Parathyroid adenoma (tissue), 2 donors: ENCODE measurements around the gene TMEM141.
"Not testable (repeated sequence)": the region's sequence is repeated elsewhere in the genome, so short reads cannot be mapped to it uniquely, and the experiment has no call there.

Experiments
- H2AFZ ChIP-seq: fragments of 300-600 bp; sonication (generic); one replicate; pipeline ENCODE4 v1.7.0; 2017; ENCODE audit warnings: antibody characterized with exemption, mild to moderate bottlenecking
- H3K27ac ChIP-seq: fragments of 300-600 bp; sonication (generic); one replicate; pipeline ENCODE4 v1.7.0; 2017
- H3K27me3 ChIP-seq: fragments of 300-600 bp; sonication (generic); one replicate; pipeline ENCODE4 v1.7.0; 2017; ENCODE audit warnings: low read length; ENCODE audit not compliant: control insufficient read depth, insufficient read depth
- H3K36me3 ChIP-seq: fragments of 300-600 bp; sonication (generic); one replicate; pipeline ENCODE4 v1.7.0; 2017; ENCODE audit warnings: low read length; ENCODE audit not compliant: control insufficient read depth, insufficient read depth
- H3K4me1 ChIP-seq: fragments of 300-600 bp; sonication (generic); one replicate; pipeline ENCODE4 v1.7.0; 2017; ENCODE audit warnings: control low read depth
- H3K4me2 ChIP-seq: fragments of 300-600 bp; sonication (generic); one replicate; pipeline ENCODE4 v1.7.0; 2017; ENCODE audit warnings: low read length
- H3K4me3 ChIP-seq: fragments of 300-600 bp; sonication (generic); one replicate; pipeline ENCODE4 v1.7.0; 2017; ENCODE audit warnings: low read depth, low read length
- H3K79me2 ChIP-seq: fragments of 300-600 bp; sonication (generic); one replicate; pipeline ENCODE4 v1.7.0; 2017; ENCODE audit warnings: control low read depth
- H3K9ac ChIP-seq: fragments of 300-600 bp; sonication (generic); one replicate; pipeline ENCODE4 v1.7.0; 2017; ENCODE audit warnings: mild to moderate bottlenecking
- H3K9me3 ChIP-seq: fragments of 300-600 bp; sonication (generic); one replicate; pipeline ENCODE4 v1.7.0; 2017; ENCODE audit warnings: low read length; ENCODE audit not compliant: control insufficient read depth
- CTCF ChIP-seq: fragments of 300-600 bp; sonication (generic); IDR thresholded peaks from one replicate; pipeline ENCODE4 v1.7.0; 2017; ENCODE audit warnings: antibody characterized with exemption, mild to moderate bottlenecking
- donor health status: primary hyperparathyroidism.

The TMEM141 gene

GRCh38 chr9:136837146-136837855 is 46.2 kb downstream of the TMEM141 start:
- TF ChIP-seq CTCF, result no peak
- Histone ChIP-seq H3K79me2 (no peaks in the 10 kb centered on the region), H2AFZ (no peak overlapping the region), H3K9ac (no peak overlapping the region), H3K36me3 (no peaks in the 10 kb centered on the region), H3K27ac (no peak overlapping the region), H3K4me3 (no peak overlapping the region), H3K27me3 (no peaks in the 10 kb centered on the region), H3K4me1 (peaks cover 2% of the 10 kb centered on the region), H3K4me2 (no peak overlapping the region), H3K9me3 (no peaks in the 10 kb centered on the region)

- H3K79me2 ChIP-seq, H3K36me3 ChIP-seq, H2AFZ ChIP-seq: not testable (repeated sequence)
Observed at GRCh38 chr9:136837856-136838277, 46.7 kb downstream of the TMEM141 start.

GRCh38 chr9:136838314-136839228 is 47.4 kb downstream of the TMEM141 start:
- Histone ChIP-seq H3K79me2 (no peaks in the 10 kb centered on the region), H3K4me1 (peaks cover 2% of the 10 kb centered on the region), H3K4me2 (no peak overlapping the region), H3K9me3 (no peaks in the 10 kb centered on the region), H3K4me3 (no peak overlapping the region), H3K36me3 (no peaks in the 10 kb centered on the region), H3K27me3 (no peaks in the 10 kb centered on the region), H2AFZ (no peak overlapping the region), H3K9ac (no peak overlapping the region), H3K27ac (no peak overlapping the region)
- TF ChIP-seq CTCF, result no peak

More at GRCh38 chr9:136837856-136838277, 46.7 kb downstream of the TMEM141 start:
- H3K9ac ChIP-seq, H3K9me3 ChIP-seq, H3K4me2 ChIP-seq, H3K27me3 ChIP-seq, H3K4me3 ChIP-seq, H3K4me1 ChIP-seq, H3K27ac ChIP-seq: not testable (repeated sequence)

GRCh38 chr9:136839229-136840139 is 48.3 kb downstream of the TMEM141 start:
- H3K4me3 ChIP-seq, result no peak overlapping the region
- no peaks in the 10 kb centered on the region for H3K27me3 ChIP-seq
- H2AFZ ChIP-seq, result no peak overlapping the region
- no peak overlapping the region for H3K27ac ChIP-seq
- H3K9me3 ChIP-seq, result no peaks in the 10 kb centered on the region
- H3K36me3 ChIP-seq, result no peaks in the 10 kb centered on the region
- H3K4me1 ChIP-seq, result peaks cover 2% of the 10 kb centered on the region
- H3K9ac ChIP-seq, result no peak overlapping the region
- H3K79me2 ChIP-seq, result no peaks in the 10 kb centered on the region
- TF ChIP-seq CTCF, result no peak
- H3K4me2 ChIP-seq, result no peak overlapping the region
